ENCODE data around the gene UNC13B.

DNA sequence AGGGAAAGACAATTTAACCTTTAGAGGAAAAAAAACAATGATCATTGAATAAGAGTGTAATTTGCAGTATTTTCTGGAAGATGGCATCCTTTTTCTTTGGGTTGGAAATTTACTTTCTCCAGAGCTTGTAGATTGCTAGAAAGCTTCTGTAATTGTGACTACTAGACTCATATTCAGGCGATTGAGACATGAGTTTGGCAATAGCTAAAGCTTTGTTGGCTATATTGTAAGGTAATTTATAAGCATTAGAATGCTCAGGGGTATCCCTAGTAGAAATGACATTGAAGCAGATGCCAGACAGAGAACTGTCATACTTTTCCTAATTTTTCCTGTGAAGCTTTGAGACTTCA lies 115.3 kb downstream of the UNC13B start:
- TF ChIP-seq ZNF384 (IDR thresholded peaks at IDR 0.05) = no peak
- no peak for TF ChIP-seq FOXA1 (IDR thresholded peaks at IDR 0.05)
- no peak for TF ChIP-seq FOXM1 (IDR thresholded peaks at IDR 0.05; ENCODE audit: borderline replicate concordance)
- TF ChIP-seq SUZ12 (IDR thresholded peaks at IDR 0.05) = no peak
- TF ChIP-seq LEF1 (IDR thresholded peaks at IDR 0.05; ENCODE audit: borderline replicate concordance) = no peak
- no peak for TF ChIP-seq SP1 (IDR thresholded peaks at IDR 0.05)
- TF ChIP-seq TARDBP (IDR thresholded peaks at IDR 0.05) = no peak
- TF ChIP-seq BHLHE40 (IDR thresholded peaks at IDR 0.05; ENCODE audit: borderline replicate concordance) = no peak
- TF ChIP-seq FOXK2 (IDR thresholded peaks at IDR 0.05) = no peak
- TF ChIP-seq, protein P1, sequence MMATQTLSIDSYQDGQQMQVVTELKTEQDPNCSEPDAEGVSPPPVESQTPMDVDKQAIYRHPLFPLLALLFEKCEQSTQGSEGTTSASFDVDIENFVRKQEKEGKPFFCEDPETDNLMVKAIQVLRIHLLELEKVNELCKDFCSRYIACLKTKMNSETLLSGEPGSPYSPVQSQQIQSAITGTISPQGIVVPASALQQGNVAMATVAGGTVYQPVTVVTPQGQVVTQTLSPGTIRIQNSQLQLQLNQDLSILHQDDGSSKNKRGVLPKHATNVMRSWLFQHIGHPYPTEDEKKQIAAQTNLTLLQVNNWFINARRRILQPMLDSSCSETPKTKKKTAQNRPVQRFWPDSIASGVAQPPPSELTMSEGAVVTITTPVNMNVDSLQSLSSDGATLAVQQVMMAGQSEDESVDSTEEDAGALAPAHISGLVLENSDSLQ (IDR thresholded peaks at IDR 0.05) = no peak
- no peak for TF ChIP-seq ELF4 (IDR thresholded peaks at IDR 0.05)
